ENCODE results near the gene CD151. TPM values are rescaled to one million over a fixed set of nuclear protein-coding genes. Genes with fewer than 3 reads are reported as not detected.
A peak's percentile ranks its signal among the peaks of the same experiment; 100 is the strongest.

Gene CD151
- total RNA-seq, 1 donor: 311 TPM

- H3K4me3 ChIP-seq (ENCODE audit: low read depth, low read length): peak overlapping the region; percentile 40
- peak; percentile 40 for DNase-seq (ENCODE audit: low read depth)
- no peak for TF ChIP-seq CTCF (IDR thresholded peaks at IDR 0.05; ENCODE audit: insufficient read depth, low read length)
These were observed 2.2 kb upstream of the CD151 start for GRCh38 chr11:830295-831117.

DNA sequence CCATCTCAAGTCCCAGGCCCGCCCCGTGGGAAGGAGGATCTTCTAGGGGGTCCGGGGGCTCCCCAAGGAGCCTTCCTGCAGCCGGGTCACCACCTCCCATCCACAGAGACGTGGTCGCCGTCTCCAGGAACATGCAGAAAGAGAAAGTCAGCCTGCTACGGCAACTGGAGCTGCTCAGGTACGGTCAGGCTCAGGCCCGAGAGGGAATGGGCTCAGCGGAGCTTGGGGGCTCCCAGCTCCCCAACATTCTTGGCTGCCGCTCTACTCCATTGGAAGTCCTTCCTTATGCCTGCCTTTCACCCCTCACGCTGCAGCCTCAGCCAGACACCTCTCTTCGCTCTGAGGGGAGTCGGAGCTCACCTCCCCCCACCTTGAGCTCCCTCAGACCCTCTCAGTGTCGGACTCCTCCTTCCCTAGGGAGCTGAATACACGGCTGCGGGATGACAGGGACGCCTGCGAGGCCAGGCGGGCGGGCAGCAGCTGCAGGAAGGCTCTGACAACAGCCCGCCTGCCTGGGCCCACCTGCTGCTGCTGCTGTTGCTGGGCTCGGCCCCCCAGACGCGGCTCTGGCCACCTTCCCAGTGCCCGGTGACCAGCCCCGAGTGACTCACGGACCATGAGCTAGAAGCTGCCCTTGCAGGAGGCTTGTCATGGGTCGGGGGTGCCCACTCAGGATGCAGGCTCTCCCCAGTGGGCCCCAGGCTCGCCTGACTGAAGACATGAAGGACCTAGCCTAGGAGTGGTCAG lies 1.5 kb upstream of the CD151 start:
- TF ChIP-seq CTCF (IDR thresholded peaks at IDR 0.05; ENCODE audit: insufficient read depth, low read length): no peak
- no peak for DNase-seq (ENCODE audit: low read depth)
- H3K4me3 ChIP-seq (ENCODE audit: low read depth, low read length): no peak overlapping the region

DNA sequence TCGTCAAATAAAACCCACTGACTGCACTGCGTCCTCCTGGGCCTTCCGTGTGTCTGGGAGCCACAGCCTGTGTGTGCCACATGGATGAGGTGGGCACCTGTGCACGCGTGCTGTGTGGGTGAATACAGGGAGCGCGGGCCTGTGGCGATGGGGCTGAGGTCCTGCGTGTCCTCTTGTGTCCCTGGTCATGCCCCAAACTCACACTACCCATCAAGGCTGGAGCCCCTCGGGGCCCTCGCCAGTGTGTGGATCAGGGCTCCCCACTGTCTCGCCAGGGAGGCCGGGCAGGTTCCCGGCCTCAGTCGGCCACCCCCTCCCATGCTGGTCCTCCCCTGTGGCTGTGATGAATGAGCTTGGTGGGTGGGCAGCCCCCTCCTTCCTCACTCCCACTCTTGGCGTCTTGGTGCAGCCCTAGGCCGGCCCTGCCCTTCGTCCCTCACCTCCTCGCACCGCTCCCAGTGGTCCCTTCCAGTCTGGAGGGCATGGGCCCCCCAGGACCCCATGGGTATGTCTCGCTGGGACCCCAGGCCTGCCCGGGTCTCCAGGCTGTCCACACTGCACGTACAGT lies 707 bp upstream of the CD151 start:
- H3K4me3 ChIP-seq (ENCODE audit: low read depth, low read length): peak overlapping the region; percentile 81
- no peak for DNase-seq (ENCODE audit: low read depth)
- no peak for TF ChIP-seq CTCF (IDR thresholded peaks at IDR 0.05; ENCODE audit: insufficient read depth, low read length)

DNA sequence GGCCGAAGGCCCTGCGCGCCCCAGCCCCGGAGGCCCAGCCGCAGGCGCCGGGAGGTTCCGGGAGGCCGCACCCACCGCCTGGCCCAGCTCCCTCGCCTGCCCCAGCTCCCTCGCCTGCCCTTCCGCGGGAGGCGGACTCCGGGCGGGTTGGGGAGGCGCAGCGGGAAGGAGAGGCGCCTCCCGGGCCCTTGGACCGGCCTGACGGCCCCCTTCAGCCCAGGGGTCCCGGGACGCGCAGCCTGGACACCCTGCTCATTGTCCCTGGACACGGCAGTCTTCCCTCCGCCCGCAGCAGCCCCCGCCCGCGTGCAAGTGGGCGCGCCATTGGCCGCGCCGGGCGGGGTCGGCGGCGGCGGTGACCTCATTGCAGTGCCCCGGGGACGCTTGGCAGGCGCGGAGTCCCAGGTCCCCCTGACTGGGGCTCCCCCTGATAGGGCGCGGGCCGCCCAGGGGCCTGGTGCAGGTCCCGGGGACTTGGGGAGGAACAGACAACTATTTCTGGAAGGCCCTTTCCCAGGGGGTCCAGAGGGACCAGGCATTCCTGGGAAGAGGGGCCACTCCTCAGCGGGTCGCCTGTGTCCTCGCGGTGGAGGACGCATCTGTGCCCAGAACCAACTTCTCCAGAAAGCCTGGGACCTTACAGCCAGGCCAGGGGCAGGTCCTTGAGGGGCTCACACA lies 501 bp downstream of the CD151 start:
- TF ChIP-seq CTCF (IDR thresholded peaks at IDR 0.05; ENCODE audit: insufficient read depth, low read length): no peak
- peak; percentile 35 for DNase-seq (ENCODE audit: low read depth)
- H3K4me3 ChIP-seq (ENCODE audit: low read depth, low read length): peak overlapping the region; percentile 81

GRCh38 chr11:833849-834311 lies 1.1 kb downstream of the CD151 start:
- H3K4me3 ChIP-seq (ENCODE audit: low read depth, low read length): peak overlapping the region; percentile 81
- DNase-seq (ENCODE audit: low read depth): peak; percentile 30
- no peak for TF ChIP-seq CTCF (IDR thresholded peaks at IDR 0.05; ENCODE audit: insufficient read depth, low read length)
